ENCODE results near the gene POT1. TPM values are rescaled to one million over a fixed set of nuclear protein-coding genes. Genes with fewer than 3 reads are reported as not detected.

The POT1 gene
- total RNA-seq, 1 experiment from 2014 or later, result 20.2 TPM

- H2AFZ ChIP-seq (ENCODE audit: low read length), result peak overlapping the region; percentile 91
- ChIA-PET CTCF (no interaction called here), POLR2A (ENCODE audit: unreplicated experiment) (no interaction called here)
- peaks cover 8% of the 10 kb centered on the region for H3K4me1 ChIP-seq (ENCODE audit: insufficient read depth, low read length)
- H3K4me2 ChIP-seq (ENCODE audit: low read length), result peak overlapping the region; percentile 85
- no peaks in the 10 kb centered on the region for H3F3A ChIP-seq (ENCODE audit: low read length, unreplicated experiment)
- H3K27ac ChIP-seq (ENCODE audit: low read length), result peak overlapping the region; percentile 41; the same call in 1 of the 2 replicates
- ATAC-seq, result no peak
- peak overlapping the region; percentile 98 for H3K4me3 ChIP-seq (ENCODE audit: low read length)
- H3K9ac ChIP-seq (ENCODE audit: low read length), result no peak overlapping the region
- no peaks in the 10 kb centered on the region for H4K20me1 ChIP-seq (ENCODE audit: low read length)
- intact Hi-C loops (cut with micrococcal nuclease), result no loop called here
- H3K9me3 ChIP-seq (ENCODE audit: low read length), result no peaks in the 10 kb centered on the region
- no peaks in the 10 kb centered on the region for H3K36me3 ChIP-seq (ENCODE audit: low read depth, low read length)
- peaks cover 29% of the 10 kb centered on the region for H3K79me2 ChIP-seq (ENCODE audit: low read length)
- TSS peak; percentile 44 for BruUV-seq (replicated peaks)
- TF ChIP-seq EZH2phosphoT487 (IDR thresholded peaks at IDR 0.05; ENCODE audit: borderline replicate concordance, low read length) (no peak), EZH2 (IDR thresholded peaks at IDR 0.05; ENCODE audit: low read length, unreplicated experiment) (no peak)
- TF ChIP-seq, protein P1, sequence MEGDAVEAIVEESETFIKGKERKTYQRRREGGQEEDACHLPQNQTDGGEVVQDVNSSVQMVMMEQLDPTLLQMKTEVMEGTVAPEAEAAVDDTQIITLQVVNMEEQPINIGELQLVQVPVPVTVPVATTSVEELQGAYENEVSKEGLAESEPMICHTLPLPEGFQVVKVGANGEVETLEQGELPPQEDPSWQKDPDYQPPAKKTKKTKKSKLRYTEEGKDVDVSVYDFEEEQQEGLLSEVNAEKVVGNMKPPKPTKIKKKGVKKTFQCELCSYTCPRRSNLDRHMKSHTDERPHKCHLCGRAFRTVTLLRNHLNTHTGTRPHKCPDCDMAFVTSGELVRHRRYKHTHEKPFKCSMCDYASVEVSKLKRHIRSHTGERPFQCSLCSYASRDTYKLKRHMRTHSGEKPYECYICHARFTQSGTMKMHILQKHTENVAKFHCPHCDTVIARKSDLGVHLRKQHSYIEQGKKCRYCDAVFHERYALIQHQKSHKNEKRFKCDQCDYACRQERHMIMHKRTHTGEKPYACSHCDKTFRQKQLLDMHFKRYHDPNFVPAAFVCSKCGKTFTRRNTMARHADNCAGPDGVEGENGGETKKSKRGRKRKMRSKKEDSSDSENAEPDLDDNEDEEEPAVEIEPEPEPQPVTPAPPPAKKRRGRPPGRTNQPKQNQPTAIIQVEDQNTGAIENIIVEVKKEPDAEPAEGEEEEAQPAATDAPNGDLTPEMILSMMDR (conservative IDR thresholded peaks at IDR 0.05; ENCODE audit: low read depth, low read length), result no peak
- H3K9me2 ChIP-seq (replicated peaks; ENCODE audit: low read length), result no peaks in the 10 kb centered on the region
- no peaks in the 10 kb centered on the region for H3K27me3 ChIP-seq (ENCODE audit: low read length)
- no peak for DNase-seq
Observed at GRCh38 chr7:124930173-124930623, 573 bp upstream of the POT1 start.

GRCh38 chr7:124924906-124925305 lies 4.7 kb downstream of the POT1 start:
- Histone ChIP-seq H4K20me1 (ENCODE audit: low read length) (no peaks in the 10 kb centered on the region), H2AFZ (ENCODE audit: low read length) (no peak overlapping the region), H3K79me2 (ENCODE audit: low read length) (peaks cover 76% of the 10 kb centered on the region), H3K4me2 (ENCODE audit: low read length) (no peak overlapping the region), H3K27me3 (ENCODE audit: low read length) (no peaks in the 10 kb centered on the region), H3K4me3 (ENCODE audit: low read length) (no peak overlapping the region), H3K9ac (ENCODE audit: low read length) (no peak overlapping the region), H3K4me1 (ENCODE audit: insufficient read depth, low read length) (peaks cover 26% of the 10 kb centered on the region), H3K9me3 (ENCODE audit: low read length) (no peaks in the 10 kb centered on the region), H3K9me2 (replicated peaks; ENCODE audit: low read length) (no peaks in the 10 kb centered on the region), H3K36me3 (ENCODE audit: low read depth, low read length) (no peaks in the 10 kb centered on the region), H3F3A (ENCODE audit: low read length, unreplicated experiment) (no peaks in the 10 kb centered on the region), H3K27ac (ENCODE audit: low read length) (no peak overlapping the region)
- no peak for DNase-seq
- no TSS peak for BruUV-seq (replicated peaks)
- CTCF ChIA-PET, result no interaction called here
- ATAC-seq, result no peak
- POLR2A ChIA-PET (ENCODE audit: unreplicated experiment), result no interaction called here
- intact Hi-C loops (cut with micrococcal nuclease), result loop anchor here (5.0 kb wide), 1 partner anchor 68 kb away; no protein-coding TSS in a partner anchor
- TF ChIP-seq, protein P1 (conservative IDR thresholded peaks at IDR 0.05; ENCODE audit: low read depth, low read length), result no peak
- TF ChIP-seq EZH2 (IDR thresholded peaks at IDR 0.05; ENCODE audit: low read length, unreplicated experiment) (no peak), EZH2phosphoT487 (IDR thresholded peaks at IDR 0.05; ENCODE audit: borderline replicate concordance, low read length) (no peak)

- Histone ChIP-seq H3K36me3 (ENCODE audit: low read depth, low read length) (no peaks in the 10 kb centered on the region), H3K9me3 (ENCODE audit: low read length) (no peaks in the 10 kb centered on the region), H3K4me2 (ENCODE audit: low read length) (peak overlapping the region; percentile 38), H3K27me3 (ENCODE audit: low read length) (no peaks in the 10 kb centered on the region), H3F3A (ENCODE audit: low read length, unreplicated experiment) (no peaks in the 10 kb centered on the region), H2AFZ (ENCODE audit: low read length) (no peak overlapping the region), H3K27ac (ENCODE audit: low read length) (no peak overlapping the region), H3K79me2 (ENCODE audit: low read length) (peaks cover 88% of the 10 kb centered on the region), H3K4me1 (ENCODE audit: insufficient read depth, low read length) (peaks cover 25% of the 10 kb centered on the region), H3K4me3 (ENCODE audit: low read length) (no peak overlapping the region), H3K9ac (ENCODE audit: low read length) (no peak overlapping the region), H3K9me2 (replicated peaks; ENCODE audit: low read length) (no peaks in the 10 kb centered on the region), H4K20me1 (ENCODE audit: low read length) (no peaks in the 10 kb centered on the region)
- ATAC-seq, result peak; percentile 75
- CTCF ChIA-PET, result no interaction called here
- POLR2A ChIA-PET (ENCODE audit: unreplicated experiment), result no interaction called here
- intact Hi-C loops (cut with micrococcal nuclease), result no loop called here
- no TSS peak for BruUV-seq (replicated peaks)
- DNase-seq, result peak; percentile 16
- TF ChIP-seq EZH2 (IDR thresholded peaks at IDR 0.05; ENCODE audit: low read length, unreplicated experiment), result no peak
Observed at GRCh38 chr7:124922200-124922599, 7.4 kb downstream of the POT1 start.
